H9 (cell line): ENCODE measurements around the gene RBFOX2. TPM values are rescaled to one million over a fixed set of nuclear protein-coding genes. Genes with fewer than 3 reads are reported as not detected.
A peak's percentile ranks its signal among the peaks of the same experiment; 100 is the strongest.

Source experiments
- DNase-seq: peaks from one replicate; pipeline ENCODE4 v3.0.0-alpha.2; 2017
- H2AFZ ChIP-seq: one replicate; pipeline ENCODE4 v1.6.1; 2013; ENCODE audit warnings: mild to moderate bottlenecking, low read length, control low read depth, moderate library complexity
- H2AK5ac ChIP-seq: 2 replicates; pipeline ENCODE4 v1.6.1; 2013; ENCODE audit warnings: low read length, control low read depth, mixed read lengths; ENCODE audit not compliant: insufficient read length
- H2BK120ac ChIP-seq: one replicate; pipeline ENCODE4 v1.6.1; 2013; ENCODE audit warnings: low read depth, mild to moderate bottlenecking, low read length, control low read depth, inconsistent platforms; ENCODE audit not compliant: poor library complexity, severe bottlenecking
- H2BK12ac ChIP-seq: 2 replicates; pipeline ENCODE4 v1.6.1; 2013; ENCODE audit warnings: low read length, control low read depth, mixed read lengths, low read depth; ENCODE audit not compliant: insufficient read length
- H2BK15ac ChIP-seq: 2 replicates; pipeline ENCODE4 v1.6.1; 2013; ENCODE audit warnings: low read depth, low read length, control low read depth
- H2BK20ac ChIP-seq: one replicate; pipeline ENCODE4 v1.6.1; 2013; ENCODE audit warnings: low read depth, mild to moderate bottlenecking, low read length, control low read depth, inconsistent platforms; ENCODE audit not compliant: poor library complexity, severe bottlenecking
- H2BK5ac ChIP-seq: 2 replicates; pipeline ENCODE4 v1.6.1; 2013; ENCODE audit warnings: low read length, control low read depth, mixed read lengths; ENCODE audit not compliant: insufficient read length
- H3K14ac ChIP-seq: 2 replicates; pipeline ENCODE4 v1.6.1; 2013; ENCODE audit warnings: low read length, control low read depth; ENCODE audit not compliant: insufficient read depth
- H3K18ac ChIP-seq: 2 replicates; pipeline ENCODE4 v1.6.1; 2013; ENCODE audit warnings: low read depth, mild to moderate bottlenecking, mixed read lengths, low read length, control low read depth; ENCODE audit not compliant: insufficient read length
- H3K23ac ChIP-seq: 2 replicates; pipeline ENCODE4 v1.6.1; 2013; ENCODE audit warnings: low read length, control low read depth, mixed read lengths, low read depth; ENCODE audit not compliant: insufficient read length
- H3K23me2 ChIP-seq: 2 replicates; pipeline ENCODE4 v1.6.1; 2013; ENCODE audit warnings: low read depth, mild to moderate bottlenecking, mixed read lengths, low read length, control low read depth; ENCODE audit not compliant: insufficient read length, poor library complexity, severe bottlenecking
- H3K27ac ChIP-seq: 2 replicates; pipeline ENCODE4 v1.5.1; 2013; ENCODE audit warnings: low read length, control low read depth, mixed read lengths, low read depth; ENCODE audit not compliant: insufficient read length
- H3K27me3 ChIP-seq: 2 replicates; pipeline ENCODE4 v1.6.1; 2013; ENCODE audit warnings: low read length, control low read depth, inconsistent platforms; ENCODE audit not compliant: insufficient read depth
- H3K4ac ChIP-seq: 2 replicates; pipeline ENCODE4 v1.6.1; 2013; ENCODE audit warnings: low read depth, mild to moderate bottlenecking, control low read depth, inconsistent platforms, low read length, moderate library complexity
- H3K4me1 ChIP-seq: 2 replicates; pipeline ENCODE4 v1.6.1; 2013; ENCODE audit warnings: low read length, control low read depth, inconsistent platforms; ENCODE audit not compliant: insufficient read depth
- H3K4me2 ChIP-seq: 2 replicates; pipeline ENCODE4 v1.6.1; 2013; ENCODE audit warnings: low read length, control low read depth, mixed read lengths; ENCODE audit not compliant: insufficient read length, insufficient read depth
- H3K56ac ChIP-seq: 2 replicates; pipeline ENCODE4 v1.6.1; 2013; ENCODE audit warnings: low read depth, mild to moderate bottlenecking, mixed read lengths, low read length, control low read depth; ENCODE audit not compliant: insufficient read length
- H3K79me1 ChIP-seq: 2 replicates; pipeline ENCODE4 v1.6.1; 2013; ENCODE audit warnings: low read depth, mild to moderate bottlenecking, moderate library complexity, low read length, control low read depth, inconsistent platforms; ENCODE audit not compliant: insufficient read depth, poor library complexity, severe bottlenecking
- H3K79me2 ChIP-seq: 2 replicates; pipeline ENCODE4 v1.6.1; 2013; ENCODE audit warnings: low read length, control low read depth, inconsistent platforms; ENCODE audit not compliant: insufficient read depth
- H3K9ac ChIP-seq: 2 replicates; pipeline ENCODE4 v1.6.1; 2013; ENCODE audit warnings: low read length, control low read depth, mixed read lengths; ENCODE audit not compliant: insufficient read length; ENCODE audit errors: extremely low read depth
- H3K9me3 ChIP-seq: one replicate; pipeline ENCODE4 v1.6.1; 2013; ENCODE audit warnings: low read depth, low read length, inconsistent platforms; ENCODE audit not compliant: control insufficient read depth
- H3T11ph ChIP-seq: one replicate; pipeline ENCODE4 v1.6.1; 2013; ENCODE audit warnings: mild to moderate bottlenecking, low read length, control low read depth, inconsistent platforms
- H4K20me1 ChIP-seq: one replicate; pipeline ENCODE4 v1.6.1; 2013; ENCODE audit not compliant: control insufficient read depth, insufficient read length, insufficient read depth
- H4K5ac ChIP-seq: 2 replicates; pipeline ENCODE4 v1.6.1; 2013; ENCODE audit warnings: low read depth, mild to moderate bottlenecking, mixed read lengths, low read length, control low read depth; ENCODE audit not compliant: insufficient read length
- H4K8ac ChIP-seq: replicated peaks from 2 replicates; pipeline ENCODE4 v1.6.1; 2013; ENCODE audit warnings: low read length, control low read depth, mixed read lengths, low read depth; ENCODE audit not compliant: insufficient read length
- H4K91ac ChIP-seq: 2 replicates; pipeline ENCODE4 v1.6.1; 2013; ENCODE audit warnings: low read depth, mild to moderate bottlenecking, moderate library complexity, mixed read lengths, low read length, control low read depth; ENCODE audit not compliant: insufficient read length
- H3K27ac Mint-ChIP-seq, 3 experiments: 2 replicates in 2 of 3; 3 replicates in 1 of 3; pipeline ENCODE4 v1.8.0; 2020 to 2021; ENCODE audit warnings: mixed read lengths in 3 of 3, mild to moderate bottlenecking in 1 of 3, moderate library complexity in 1 of 3
- H3K27me3 Mint-ChIP-seq: 2 replicates; pipeline ENCODE4 v1.8.0; 2021; ENCODE audit warnings: low read depth, mild to moderate bottlenecking, moderate library complexity, mixed read lengths
- H3K36me3 Mint-ChIP-seq, 3 experiments: 2 replicates in 2 of 3; 3 replicates in 1 of 3; pipeline ENCODE4 v1.8.0; 2020 to 2021; ENCODE audit warnings: low read depth in 3 of 3, mixed read lengths in 3 of 3; ENCODE audit not compliant: insufficient read depth in 1 of 3
- H3K4me1 Mint-ChIP-seq, 2 experiments: 2 replicates each; pipeline ENCODE4 v1.8.0; 2020; ENCODE audit warnings: mixed read lengths in 2 of 2
- H3K4me3 Mint-ChIP-seq, 2 experiments: 2 replicates in 1 of 2; 3 replicates in 1 of 2; pipeline ENCODE4 v1.8.0; 2020 to 2021; ENCODE audit warnings: mild to moderate bottlenecking in 2 of 2, mixed read lengths in 2 of 2, moderate library complexity in 1 of 2
- H3K9me3 Mint-ChIP-seq, 2 experiments: 2 replicates in 1 of 2; 3 replicates in 1 of 2; pipeline ENCODE4 v1.8.0; 2020; ENCODE audit warnings: mild to moderate bottlenecking in 2 of 2, mixed read lengths in 2 of 2, moderate library complexity in 1 of 2
- CTCF ChIP-seq: fragments of 200-600 bp; sonication (generic); conservative IDR thresholded peaks from 3 replicates; pipeline ENCODE4 v1.8.0; 2021; ENCODE audit warnings: antibody characterized with exemption, mild to moderate bottlenecking
- WGBS: extraction: QIAGEN DNeasy Blood & Tissue Kit; methylation state at CpG from one replicate; pipeline ENCODE4 v1.1.7; 2013; ENCODE audit warnings: missing lambda C conversion rate, low lambda C conversion rate, mixed read lengths; ENCODE audit not compliant: insufficient read length; ENCODE audit errors: extremely low coverage; 5-methylcytosine and 5-hydroxymethylcytosine counted together
- total RNA-seq: library from RNA; stranded (reverse); gene quantifications from 2 replicates; pipeline ENCODE4 v1.2.1, GENCODE V29; 2021

Gene RBFOX2
- total RNA-seq, 1 experiment from 2014 or later: 84.7 TPM

- peak overlapping the region in 1 of 3 experiments; percentile 64; a peak in 3 of 7 replicates for H3K27ac Mint-ChIP-seq
- H3K79me2 ChIP-seq: peaks cover 11% of the 10 kb centered on the region; the same call in 1 of the 2 replicates
- H2BK15ac ChIP-seq: no peak overlapping the region
- no peak overlapping the region for H3K56ac ChIP-seq
- DNase-seq: no peak
- H2BK20ac ChIP-seq: no peak overlapping the region
- H4K20me1 ChIP-seq: no peaks in the 10 kb centered on the region
- H3T11ph ChIP-seq: no peak overlapping the region
- H3K14ac ChIP-seq: no peak overlapping the region
- WGBS: no CpG with 5 or more reads among the region's 5 CpGs
- H3K23me2 ChIP-seq: peaks cover 12% of the 10 kb centered on the region
- H3K27ac ChIP-seq: no peak overlapping the region
- no peaks in the 10 kb centered on the region for H3K79me1 ChIP-seq
- no peak overlapping the region for H2AK5ac ChIP-seq
- peaks cover 59 to 67% of the 10 kb centered on the region in 2 experiments for H3K4me1 Mint-ChIP-seq
- no peak overlapping the region for H3K9ac ChIP-seq
- TF ChIP-seq CTCF: no peak
- no peak overlapping the region for H3K18ac ChIP-seq
- H4K8ac ChIP-seq: no peak overlapping the region
- no peak overlapping the region for H3K4ac ChIP-seq
- H2BK5ac ChIP-seq: no peak overlapping the region
- peak overlapping the region in 1 of 2 experiments; percentile 50; a peak in 2 of 5 replicates for H3K4me3 Mint-ChIP-seq
- H3K9me3 Mint-ChIP-seq: no peaks in the 10 kb centered on the region
- no peak overlapping the region for H4K5ac ChIP-seq
- no peak overlapping the region for H2AFZ ChIP-seq
- no peaks in the 10 kb centered on the region for H3K27me3 ChIP-seq
- H4K91ac ChIP-seq: no peak overlapping the region
- H3K9me3 ChIP-seq: no peaks in the 10 kb centered on the region
- H3K36me3 Mint-ChIP-seq: 0 out of 7 replicates have a peak, but pooled peaks cover 0 to 2% (median 0%) of the 10 kb centered on the region in 3 experiments
- no peak overlapping the region for H3K23ac ChIP-seq
- peak overlapping the region; percentile 84 for H2BK12ac ChIP-seq
- H3K4me1 ChIP-seq: peaks cover 7% of the 10 kb centered on the region; the same call in 1 of the 2 replicates
- H3K4me2 ChIP-seq: no peak overlapping the region
- no peaks in the 10 kb centered on the region for H3K27me3 Mint-ChIP-seq
- no peak overlapping the region for H2BK120ac ChIP-seq
Observed at GRCh38 chr22:35837101-35837727, 191.4 kb downstream of the RBFOX2 start.
